Spleen (tissue), 7 donors: ENCODE measurements around the gene FGF14.

Source experiments
- CTCF ChIP-seq, 11 experiments: fragments of 200-600 bp in 7 of 11; fragments of 450-650 bp in 4 of 11; sonication (generic) in 4 of 11; IDR thresholded peaks in 8 of 11; conservative IDR thresholded peaks in 3 of 11; 1 replicate in 7 of 11; 2 replicates in 4 of 11; pipeline versions ENCODE4 v1.4.0 to v1.8.0; 2016 to 2021; ENCODE audit warnings: antibody characterized with exemption in 11 of 11, inconsistent platforms in 4 of 11, mild to moderate bottlenecking in 1 of 11
- POLR2A ChIP-seq, 3 donors: fragments of 450-650 bp; IDR thresholded peaks; one replicate each; pipeline ENCODE4 v1.5.1; 2017; ENCODE audit warnings: antibody characterized with exemption in 3 of 3, mild to moderate bottlenecking in 1 of 3
- POLR2AphosphoS5 ChIP-seq, 3 donors: sonication (generic); formaldehyde crosslinking; IDR thresholded peaks; one replicate each; pipeline ENCODE4 v1.5.1; 2017; ENCODE audit warnings: antibody characterized with exemption in 3 of 3
- donor health status: DM: no; HTN: no; CAD: no; lungs with moderate emphysema.
- donor health status: DM: no; HTN: no; CAD: no.
- donor health status: DM: no; HTN: no; CAD: no.

- no peak for TF ChIP-seq POLR2AphosphoS5 (IDR thresholded peaks at IDR 0.05)
- no peak for TF ChIP-seq POLR2A (IDR thresholded peaks at IDR 0.05)
- no peak for TF ChIP-seq CTCF (IDR thresholded peaks at IDR 0.05 in 8 of 11, conservative IDR thresholded peaks at IDR 0.05 in 3 of 11)
Observed at GRCh38 chr13:101784313-101784712, 617.5 kb downstream of the FGF14 start.
